PC-3 (cell line): ENCODE data around the gene POU2F1.

Source experiments
- EZH2 ChIP-seq: fragments of 300-600 bp; sonication (generic); IDR thresholded peaks from one replicate; pipeline ENCODE4 v1.6.1; 2017; ENCODE audit warnings: antibody characterized with exemption, mild to moderate bottlenecking, low read length; ENCODE audit not compliant: unreplicated experiment
- EZH2phosphoT487 ChIP-seq: fragments of 300-600 bp; sonication (generic); IDR thresholded peaks from 2 replicates; pipeline ENCODE4 v1.6.1; 2018; ENCODE audit warnings: mild to moderate bottlenecking, antibody characterized with exemption, low read length, borderline replicate concordance
- TF ChIP-seq, protein P1 (sequence below): fragments of 300-600 bp; sonication (generic); conservative IDR thresholded peaks from 2 replicates; pipeline ENCODE4 v1.5.1; 2017; ENCODE audit warnings: antibody characterized with exemption, low read depth, mild to moderate bottlenecking, low read length

DNA sequence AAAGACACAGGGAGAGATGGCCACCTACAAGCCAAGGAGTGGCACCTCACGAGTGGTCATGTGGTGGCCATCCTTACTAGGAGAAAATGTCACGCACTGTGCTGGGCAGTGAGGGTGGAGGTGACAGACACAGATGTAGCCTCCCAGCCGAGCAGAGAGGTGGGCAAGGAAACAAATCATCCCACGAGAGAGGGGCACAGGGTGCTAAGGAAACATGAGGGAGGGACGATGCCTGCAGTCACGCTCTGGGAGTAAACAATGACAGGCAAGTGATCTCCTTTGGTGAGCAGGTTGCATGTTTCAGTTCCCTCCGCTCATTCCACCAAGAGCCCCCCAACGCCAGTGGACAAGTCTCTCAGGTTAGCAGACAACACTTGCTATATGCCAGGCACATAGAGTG lies 231.8 kb downstream of the POU2F1 start:
- TF ChIP-seq, protein P1, sequence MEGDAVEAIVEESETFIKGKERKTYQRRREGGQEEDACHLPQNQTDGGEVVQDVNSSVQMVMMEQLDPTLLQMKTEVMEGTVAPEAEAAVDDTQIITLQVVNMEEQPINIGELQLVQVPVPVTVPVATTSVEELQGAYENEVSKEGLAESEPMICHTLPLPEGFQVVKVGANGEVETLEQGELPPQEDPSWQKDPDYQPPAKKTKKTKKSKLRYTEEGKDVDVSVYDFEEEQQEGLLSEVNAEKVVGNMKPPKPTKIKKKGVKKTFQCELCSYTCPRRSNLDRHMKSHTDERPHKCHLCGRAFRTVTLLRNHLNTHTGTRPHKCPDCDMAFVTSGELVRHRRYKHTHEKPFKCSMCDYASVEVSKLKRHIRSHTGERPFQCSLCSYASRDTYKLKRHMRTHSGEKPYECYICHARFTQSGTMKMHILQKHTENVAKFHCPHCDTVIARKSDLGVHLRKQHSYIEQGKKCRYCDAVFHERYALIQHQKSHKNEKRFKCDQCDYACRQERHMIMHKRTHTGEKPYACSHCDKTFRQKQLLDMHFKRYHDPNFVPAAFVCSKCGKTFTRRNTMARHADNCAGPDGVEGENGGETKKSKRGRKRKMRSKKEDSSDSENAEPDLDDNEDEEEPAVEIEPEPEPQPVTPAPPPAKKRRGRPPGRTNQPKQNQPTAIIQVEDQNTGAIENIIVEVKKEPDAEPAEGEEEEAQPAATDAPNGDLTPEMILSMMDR, result no peak
- TF ChIP-seq EZH2 (no peak), EZH2phosphoT487 (no peak)
